ENCODE measurements around the gene ITGAE.
"Not testable (repeated sequence)": the region's sequence is repeated elsewhere in the genome, so short reads cannot be mapped to it uniquely, and the experiment has no call there.

The ITGAE gene

DNA sequence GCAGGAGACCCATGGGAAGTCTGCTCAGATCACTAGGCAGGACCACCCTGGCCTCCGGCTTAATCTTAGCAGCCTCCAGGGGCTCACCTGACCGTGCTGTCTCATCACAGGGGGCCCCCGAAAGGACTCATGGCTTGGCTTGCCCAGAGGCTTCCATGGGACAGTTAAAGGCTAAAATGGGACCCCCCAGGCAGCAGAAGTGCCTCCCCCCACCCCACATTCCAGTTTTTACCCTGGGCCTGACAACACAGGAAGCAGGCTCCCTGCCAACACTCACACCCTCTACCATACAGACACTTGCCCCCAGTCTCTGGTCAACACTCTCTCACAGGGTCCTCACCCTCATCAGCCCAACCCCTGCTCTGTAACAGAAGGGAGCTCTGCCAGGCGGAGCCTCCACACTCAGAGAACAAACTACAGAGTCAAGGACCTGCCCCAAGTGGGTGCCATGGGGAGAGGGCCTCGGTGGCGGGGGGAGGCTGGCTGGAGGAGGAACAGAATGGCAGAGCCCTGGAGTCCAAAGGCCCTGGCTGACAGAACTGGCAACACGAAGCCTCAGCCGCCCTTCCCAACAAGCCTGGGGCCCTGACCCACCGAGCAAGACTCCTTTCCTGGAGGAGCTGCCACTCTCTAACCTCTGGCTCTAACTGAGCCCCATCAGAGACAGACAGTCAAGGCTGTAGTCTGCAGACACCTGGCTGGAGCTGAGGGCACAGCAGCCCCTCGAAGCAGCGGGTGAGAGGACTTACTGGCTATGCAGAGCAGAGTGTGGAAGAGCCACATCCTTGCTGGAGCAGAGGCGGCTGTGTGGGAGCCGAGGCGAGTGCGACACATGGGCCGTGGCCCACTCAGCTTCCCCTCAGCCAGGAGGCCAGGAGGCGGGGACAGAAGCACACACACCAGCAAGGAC lies at the start of gene ITGAE:
TSS of gene ITGAE (minus strand) at position 827 of the 910 bp plus-strand sequence. CDS start at position 783, 44 bp downstream.
- DNase-seq (ENCODE audit: low spot score), result peak; percentile 46

DNA sequence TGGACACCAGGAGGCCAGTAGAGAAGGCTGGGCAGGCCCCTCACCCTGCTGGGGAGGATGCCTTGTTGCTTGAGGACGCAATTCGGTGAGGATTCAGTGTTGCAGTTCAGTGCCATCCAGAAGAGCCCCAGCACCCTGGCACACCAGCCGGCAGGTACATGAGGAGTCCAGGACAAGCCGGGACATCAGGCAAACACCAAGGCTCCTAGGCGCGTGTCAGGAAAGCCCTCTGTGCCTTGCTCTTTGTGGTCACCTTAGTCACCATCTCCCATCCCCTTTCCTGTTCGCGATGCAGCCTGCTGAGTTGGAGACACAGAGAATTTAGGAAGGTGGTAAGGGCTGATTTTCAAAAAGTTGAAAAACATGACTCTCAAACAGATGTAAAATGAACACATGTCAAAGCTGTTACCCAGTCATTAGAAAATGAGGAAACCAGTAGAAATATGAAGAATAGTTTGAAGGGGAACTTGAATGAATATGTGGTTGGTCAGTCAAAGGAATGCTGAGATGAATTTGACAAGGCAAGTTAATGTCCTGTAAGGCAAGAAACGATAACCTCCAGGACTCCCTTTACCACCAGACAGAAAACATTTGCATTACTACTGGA lies 47.3 kb upstream of the ITGAE start:
- DNase-seq (ENCODE audit: low spot score), result no peak

DNA sequence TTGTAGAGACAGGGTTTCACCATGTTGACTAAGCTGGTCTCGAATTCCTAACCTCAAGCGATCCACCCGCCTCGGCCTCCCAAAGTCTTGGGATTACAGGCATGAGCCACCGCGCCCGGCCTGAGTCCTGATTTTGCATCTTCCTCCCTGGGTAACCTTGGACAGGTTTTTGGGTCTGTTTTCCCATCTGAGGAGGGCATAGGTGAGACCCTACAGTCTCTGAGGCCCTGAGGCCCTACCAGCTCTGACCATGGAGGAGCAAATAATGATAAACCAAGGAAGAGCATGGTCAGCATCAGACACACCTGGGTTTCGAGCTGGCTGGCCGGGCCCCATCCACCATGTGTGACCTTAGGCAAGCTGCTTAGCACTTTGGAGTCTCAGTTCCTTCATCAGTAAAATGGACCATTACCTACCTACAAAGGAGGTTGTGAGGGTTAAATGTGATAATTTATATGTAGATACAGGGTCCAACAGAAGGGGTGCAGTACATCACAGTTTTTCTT lies 46.2 kb upstream of the ITGAE start:
- DNase-seq (ENCODE audit: low spot score), result no peak

GRCh38 chr17:3846437-3847164 lies 45.6 kb upstream of the ITGAE start:
- no peak for DNase-seq (ENCODE audit: low spot score)

- peak; percentile 93 for DNase-seq (ENCODE audit: low spot score)
These were observed 44.8 kb upstream of the ITGAE start, which contains the start of gene NCBP3 for GRCh38 chr17:3845621-3846436. Gene NCBP3, minus strand, starts transcription at chr17:3846246. Its CDS starts 23 bp downstream, at chr17:3846223.

- no peak for DNase-seq (ENCODE audit: low spot score)
These were observed 44.3 kb upstream of the ITGAE start for GRCh38 chr17:3845291-3845620.

- DNase-seq (ENCODE audit: low spot score), result not testable (repeated sequence)
These were observed 43.6 kb upstream of the ITGAE start for GRCh38 chr17:3844556-3844955.

DNA sequence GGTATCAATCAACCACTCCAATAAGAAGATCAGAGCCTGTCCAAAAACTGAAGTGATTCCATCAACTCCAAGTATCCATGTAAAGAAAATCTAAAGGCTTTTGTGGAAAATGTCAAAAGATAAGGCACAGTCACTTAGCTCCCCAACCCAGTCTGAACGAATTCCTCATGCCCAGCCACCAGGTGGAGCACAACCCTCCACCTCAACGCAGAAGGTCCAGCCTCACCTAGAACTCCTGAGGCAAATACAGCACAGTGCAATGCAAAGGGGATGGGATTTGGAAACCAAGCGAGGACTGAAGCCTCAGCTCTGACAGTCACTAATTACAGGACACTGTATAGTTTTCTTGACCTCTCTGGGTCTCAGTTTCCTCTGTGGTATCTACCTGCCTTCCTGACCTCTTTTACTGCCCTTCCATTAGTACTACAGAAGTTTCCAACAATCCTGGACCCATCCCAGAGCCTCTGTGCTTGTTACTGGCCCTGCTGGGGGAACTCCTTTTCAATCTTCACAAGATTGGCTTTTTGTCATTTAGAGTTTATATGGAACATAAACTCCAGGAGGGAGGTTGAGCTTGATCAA lies 43.0 kb upstream of the ITGAE start:
- no peak for DNase-seq (ENCODE audit: low spot score)

DNA sequence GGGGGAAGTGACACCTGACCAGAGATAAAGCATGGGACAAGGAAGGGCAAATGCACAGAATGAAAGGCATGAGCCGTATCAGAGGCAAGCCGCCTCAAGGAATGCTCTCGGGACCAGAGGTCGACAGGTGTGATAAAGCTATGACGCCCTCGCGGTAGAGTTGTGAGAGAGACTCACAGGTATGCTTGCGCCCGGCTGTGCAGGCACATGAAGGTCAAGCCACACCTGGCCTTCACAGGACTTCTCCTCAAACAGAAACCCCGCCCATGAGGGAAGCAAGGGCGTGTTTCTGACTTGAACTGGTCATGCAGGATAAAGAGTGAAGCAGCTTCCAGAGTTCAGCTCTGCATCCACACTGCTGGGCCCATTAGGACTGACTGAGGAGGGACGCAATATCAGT lies 37.2 kb upstream of the ITGAE start:
- no peak for DNase-seq (ENCODE audit: low spot score)

- DNase-seq (ENCODE audit: low spot score), result no peak
These were observed 35.6 kb upstream of the ITGAE start for GRCh38 chr17:3836551-3836950.

DNA sequence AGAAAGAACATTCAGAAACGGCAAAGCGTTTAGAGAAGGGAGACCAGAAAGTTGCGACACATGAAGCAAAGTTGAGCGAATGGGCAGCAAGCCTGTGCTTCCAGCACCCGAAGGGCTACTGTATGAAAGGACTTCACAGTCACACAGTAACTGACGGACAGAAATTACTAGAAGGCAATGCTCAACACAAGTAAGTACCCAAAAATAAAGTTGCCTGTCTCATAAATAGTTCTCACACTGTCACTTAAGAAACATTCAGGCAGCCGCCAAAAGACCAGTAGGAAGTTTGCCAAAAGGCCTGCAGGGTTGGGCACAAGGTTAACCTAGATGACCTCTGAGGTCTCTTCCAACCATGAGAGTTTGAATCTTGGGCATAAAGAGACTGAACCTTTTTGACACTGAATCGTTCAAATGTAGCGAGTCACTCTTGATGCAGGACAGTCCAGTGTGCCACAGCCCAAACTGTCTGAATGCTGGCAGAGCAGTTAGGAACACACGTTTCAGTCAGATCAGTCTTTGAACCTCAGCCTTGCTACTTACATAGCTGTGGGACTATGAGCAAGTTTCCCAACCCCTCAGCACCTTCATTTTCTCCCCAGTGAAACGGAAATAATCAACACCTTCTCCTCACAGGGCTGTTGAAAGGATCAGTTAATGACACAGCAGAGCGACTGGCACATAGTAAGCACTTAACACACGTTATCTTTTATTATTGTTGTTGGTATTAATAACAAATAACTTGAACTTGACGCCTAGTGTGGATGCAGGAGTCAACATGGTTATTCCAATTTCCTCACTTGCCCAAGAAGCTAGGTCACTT lies 34.6 kb upstream of the ITGAE start:
- DNase-seq (ENCODE audit: low spot score), result no peak

- DNase-seq (ENCODE audit: low spot score), result no peak
These were observed 33.8 kb upstream of the ITGAE start for GRCh38 chr17:3834811-3835210.

GRCh38 chr17:3828852-3829232 lies 27.9 kb upstream of the ITGAE start:
- DNase-seq (ENCODE audit: low spot score), result no peak

DNA sequence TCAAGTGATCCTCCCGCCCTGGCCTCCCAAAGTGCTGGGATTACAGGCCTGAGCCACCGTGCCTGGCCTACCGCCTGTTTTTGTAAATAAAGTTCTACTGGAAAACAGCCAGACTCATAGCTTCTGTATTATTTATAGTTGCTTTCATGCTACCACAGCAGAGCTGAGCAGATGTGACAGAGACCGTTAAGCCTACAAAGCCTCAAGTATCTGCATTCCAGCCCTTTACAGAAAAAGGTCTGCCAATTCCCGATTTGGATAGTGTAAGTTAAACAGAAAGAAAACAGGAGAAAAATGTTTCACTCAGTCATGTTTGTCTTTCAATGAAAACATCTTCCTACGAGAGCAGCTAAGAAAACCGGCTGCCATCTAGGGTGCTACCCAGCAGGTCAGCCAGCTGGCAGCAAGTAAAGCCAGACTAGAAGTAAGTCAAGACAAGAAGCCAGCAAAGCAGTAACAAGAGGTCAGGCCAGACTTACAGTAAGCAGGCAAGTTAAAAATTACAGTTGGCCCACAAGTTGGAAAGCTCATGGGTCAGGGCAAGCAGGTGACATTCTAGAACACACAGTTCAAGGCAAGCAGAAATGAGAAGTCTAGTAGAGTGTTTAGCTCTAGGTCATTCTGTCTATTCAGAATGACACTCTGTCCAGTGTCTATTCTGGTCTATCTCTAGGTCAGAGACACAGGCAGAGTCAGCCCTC lies 27.3 kb upstream of the ITGAE start:
- no peak for DNase-seq (ENCODE audit: low spot score)

GRCh38 chr17:3827124-3827773 lies 26.3 kb upstream of the ITGAE start:
- no peak for DNase-seq (ENCODE audit: low spot score)

- DNase-seq (ENCODE audit: low spot score), result no peak
These were observed 25.2 kb upstream of the ITGAE start for GRCh38 chr17:3826191-3826590.

GRCh38 chr17:3821101-3821500 lies 20.1 kb upstream of the ITGAE start:
- no peak for DNase-seq (ENCODE audit: low spot score)

- no peak for DNase-seq (ENCODE audit: low spot score)
These were observed 17.8 kb upstream of the ITGAE start for GRCh38 chr17:3818786-3819185.

Data from left forelimb (tissue), 1 donor.